IMR-90 (cell line): ENCODE data around the gene NENF.

Source experiments
- CEBPB ChIP-seq: IDR thresholded peaks from 2 replicates; pipeline ENCODE4 v1.6.1; 2012; ENCODE audit warnings: low read depth, low read length, improper control_type of control experiment
- CTCF ChIP-seq: conservative IDR thresholded peaks from 2 replicates; pipeline ENCODE4 v1.5.1; 2012; ENCODE audit warnings: mild to moderate bottlenecking, low read depth, low read length, improper control_type of control experiment
- FOS ChIP-seq: fragments of 150-350 bp; IDR thresholded peaks from 2 replicates; pipeline ENCODE4 v1.6.1; 2016; ENCODE audit warnings: low read depth, low read length
- MAZ ChIP-seq: IDR thresholded peaks from 2 replicates; pipeline ENCODE4 v1.6.1; 2012; ENCODE audit warnings: low read depth, mild to moderate bottlenecking, low read length, improper control_type of control experiment, moderate library complexity, borderline replicate concordance
- MXI1 ChIP-seq: IDR thresholded peaks from 2 replicates; pipeline ENCODE4 v1.6.1; 2012; ENCODE audit warnings: low read depth, mild to moderate bottlenecking, low read length, moderate library complexity, borderline replicate concordance
- POLR2A ChIP-seq: IDR thresholded peaks from 2 replicates; pipeline ENCODE4 v1.6.1; 2012; ENCODE audit warnings: mild to moderate bottlenecking, low read depth, low read length
- RCOR1 ChIP-seq: IDR thresholded peaks from 2 replicates; pipeline ENCODE4 v1.6.1; 2012; ENCODE audit warnings: mild to moderate bottlenecking, low read length, improper control_type of control experiment; ENCODE audit not compliant: insufficient replicate concordance
- RFX5 ChIP-seq: IDR thresholded peaks from 2 replicates; pipeline ENCODE4 v1.8.0; 2012; ENCODE audit warnings: low read depth, mild to moderate bottlenecking, low read length, moderate library complexity
- SMC3 ChIP-seq: fragments of 150-350 bp; IDR thresholded peaks from 2 replicates; pipeline ENCODE4 v1.6.1; 2016; ENCODE audit warnings: low read depth, mild to moderate bottlenecking, antibody characterized with exemption, low read length, moderate library complexity
- USF2 ChIP-seq: fragments of 150-350 bp; IDR thresholded peaks from 2 replicates; pipeline ENCODE4 v1.6.1; 2017; ENCODE audit warnings: mild to moderate bottlenecking, antibody characterized with exemption, low read length, low read depth

DNA sequence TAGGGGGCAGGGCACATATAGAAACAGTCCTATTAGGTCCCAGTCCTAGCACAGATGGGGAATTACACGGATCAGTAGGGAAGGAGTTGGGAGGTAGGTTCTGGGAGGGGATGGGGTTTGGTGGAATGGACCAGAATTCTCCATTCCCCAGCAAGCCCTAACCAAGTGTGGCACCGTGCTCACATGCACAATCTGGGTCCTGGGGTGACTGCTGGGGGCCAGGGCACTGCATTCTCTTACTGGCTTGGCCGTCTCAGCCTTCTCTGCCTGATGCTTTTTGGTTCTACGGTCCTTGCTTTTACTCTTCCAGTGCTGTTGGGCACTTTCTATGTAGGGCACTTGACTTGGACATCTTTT, 53.9 kb downstream of the NENF start:
- no peak for TF ChIP-seq SMC3
- no peak for TF ChIP-seq CTCF
- no peak for TF ChIP-seq RFX5
- no peak for TF ChIP-seq CEBPB
- TF ChIP-seq RCOR1 = no peak
- no peak for TF ChIP-seq POLR2A
- no peak for TF ChIP-seq MXI1
- 0 out of 2 replicates have a peak, but pooled peaks have one; percentile 4 for TF ChIP-seq USF2
- no peak for TF ChIP-seq MAZ
- no peak for TF ChIP-seq FOS
